Endodermal cell (in vitro differentiated cells): ENCODE results near the gene NELFCD. TPM values are rescaled to one million over a fixed set of nuclear protein-coding genes. Genes with fewer than 3 reads are reported as not detected.

Experiments used
- DNase-seq: peaks from one replicate; pipeline ENCODE4 v3.0.0-alpha.2; 2017
- H3K27ac ChIP-seq: 2 replicates; pipeline ENCODE4 v1.5.1; 2013; ENCODE audit warnings: mild to moderate bottlenecking, low read depth, low read length, moderate library complexity
- H3K27me3 ChIP-seq: 2 replicates; pipeline ENCODE4 v1.6.1; 2013; ENCODE audit warnings: mild to moderate bottlenecking, low read length, moderate library complexity; ENCODE audit not compliant: insufficient read depth, control insufficient read depth, poor library complexity, severe bottlenecking
- H3K36me3 ChIP-seq: 2 replicates; pipeline ENCODE4 v1.7.0; 2013; ENCODE audit warnings: mild to moderate bottlenecking, low read length, moderate library complexity; ENCODE audit not compliant: control insufficient read depth, insufficient read depth
- H3K4me1 ChIP-seq: one replicate; pipeline ENCODE4 v1.7.0; 2013; ENCODE audit warnings: low read length; ENCODE audit not compliant: control insufficient read depth, insufficient read depth
- H3K4me3 ChIP-seq: 2 replicates; pipeline ENCODE4 v1.5.1; 2013; ENCODE audit warnings: mild to moderate bottlenecking, low read length, moderate library complexity
- H3K9ac ChIP-seq: 2 replicates; pipeline ENCODE4 v1.6.1; 2013; ENCODE audit warnings: mild to moderate bottlenecking, low read length, moderate library complexity; ENCODE audit not compliant: poor library complexity, severe bottlenecking; ENCODE audit errors: extremely low read depth
- H3K9me3 ChIP-seq: 2 replicates; pipeline ENCODE4 v1.6.1; 2013; ENCODE audit warnings: mild to moderate bottlenecking, low read length, moderate library complexity; ENCODE audit not compliant: control insufficient read depth
- H3K27ac Mint-ChIP-seq: 2 replicates; pipeline ENCODE4 v1.8.0; 2020; ENCODE audit warnings: mixed read lengths
- H3K27me3 Mint-ChIP-seq: 2 replicates; pipeline ENCODE4 v1.8.0; 2021; ENCODE audit warnings: mild to moderate bottlenecking, mixed read lengths; ENCODE audit not compliant: insufficient read depth
- H3K36me3 Mint-ChIP-seq: 2 replicates; pipeline ENCODE4 v1.8.0; 2020; ENCODE audit warnings: low read depth, mixed read lengths
- H3K4me1 Mint-ChIP-seq: 2 replicates; pipeline ENCODE4 v1.8.0; 2020; ENCODE audit warnings: mixed read lengths
- H3K4me3 Mint-ChIP-seq: 2 replicates; pipeline ENCODE4 v1.8.0; 2020; ENCODE audit warnings: mild to moderate bottlenecking, moderate library complexity, mixed read lengths
- H3K9me3 Mint-ChIP-seq: 2 replicates; pipeline ENCODE4 v1.8.0; 2020; ENCODE audit warnings: mild to moderate bottlenecking, mixed read lengths
- WGBS, 2 experiments: methylation state at CpG; one replicate each; pipeline versions ENCODE4 v1.1.5 to v1.1.7; 2013; ENCODE audit warnings: missing lambda C conversion rate in 2 of 2, mixed read lengths in 1 of 2; ENCODE audit not compliant: insufficient coverage in 1 of 2, insufficient read length in 1 of 2; 5-methylcytosine and 5-hydroxymethylcytosine counted together
- total RNA-seq, 2 donors: library from RNA; stranded (reverse); fragmentation: NEBNext Ultra II Directional in 1 of 2; extraction: Animal tissue kit (Norgen Biotek cat#: 25700) in 1 of 2; gene quantifications; 2 replicates in 1 of 2; 3 replicates in 1 of 2; pipeline ENCODE4 v1.2.1, GENCODE V29; 2021
- TF ChIP-seq, protein P1 (sequence below): fragments of 200-600 bp; sonication (generic); conservative IDR thresholded peaks from 2 replicates; pipeline ENCODE4 v1.5.0; 2021; ENCODE audit warnings: antibody characterized with exemption, mild to moderate bottlenecking

The NELFCD gene
- total RNA-seq, 2 donors from 2014 or later, result 66.6 to 72.5 TPM

DNA sequence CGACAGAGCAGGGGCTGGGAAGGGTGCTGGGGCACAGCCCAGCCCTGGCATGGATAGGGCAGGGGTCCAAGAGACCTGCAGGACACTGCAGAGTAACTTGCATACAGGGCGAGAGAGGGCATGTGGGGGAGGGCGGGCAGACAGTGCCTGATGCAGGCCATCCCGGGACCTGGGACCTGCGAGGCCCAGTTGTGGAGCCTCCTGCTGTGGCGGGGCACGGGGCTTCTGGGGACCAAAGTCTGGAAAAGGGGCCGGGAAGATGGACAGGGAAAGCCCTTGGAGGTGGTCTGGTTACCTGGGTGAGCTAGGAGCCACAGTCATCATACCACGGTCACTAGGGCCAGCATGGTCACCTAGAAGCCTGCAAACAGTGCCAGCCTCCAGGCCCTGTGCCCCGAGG, 37.8 kb downstream of the NELFCD start:
- H3K36me3 ChIP-seq, result peaks cover 12% of the 10 kb centered on the region
- H3K4me1 Mint-ChIP-seq, result peaks cover 4% of the 10 kb centered on the region
- no peak for DNase-seq
- peaks cover 17% of the 10 kb centered on the region for H3K36me3 Mint-ChIP-seq
- H3K27ac ChIP-seq, result no peak overlapping the region
- H3K4me1 ChIP-seq, result no peaks in the 10 kb centered on the region
- H3K9ac ChIP-seq, result no peak overlapping the region
- H3K27me3 Mint-ChIP-seq, result peaks cover 20% of the 10 kb centered on the region
- H3K4me3 Mint-ChIP-seq, result no peak overlapping the region
- H3K27ac Mint-ChIP-seq, result no peak overlapping the region
- H3K9me3 ChIP-seq, result no peaks in the 10 kb centered on the region
- H3K4me3 ChIP-seq, result no peak overlapping the region
- no peaks in the 10 kb centered on the region for H3K9me3 Mint-ChIP-seq
- TF ChIP-seq, protein P1, sequence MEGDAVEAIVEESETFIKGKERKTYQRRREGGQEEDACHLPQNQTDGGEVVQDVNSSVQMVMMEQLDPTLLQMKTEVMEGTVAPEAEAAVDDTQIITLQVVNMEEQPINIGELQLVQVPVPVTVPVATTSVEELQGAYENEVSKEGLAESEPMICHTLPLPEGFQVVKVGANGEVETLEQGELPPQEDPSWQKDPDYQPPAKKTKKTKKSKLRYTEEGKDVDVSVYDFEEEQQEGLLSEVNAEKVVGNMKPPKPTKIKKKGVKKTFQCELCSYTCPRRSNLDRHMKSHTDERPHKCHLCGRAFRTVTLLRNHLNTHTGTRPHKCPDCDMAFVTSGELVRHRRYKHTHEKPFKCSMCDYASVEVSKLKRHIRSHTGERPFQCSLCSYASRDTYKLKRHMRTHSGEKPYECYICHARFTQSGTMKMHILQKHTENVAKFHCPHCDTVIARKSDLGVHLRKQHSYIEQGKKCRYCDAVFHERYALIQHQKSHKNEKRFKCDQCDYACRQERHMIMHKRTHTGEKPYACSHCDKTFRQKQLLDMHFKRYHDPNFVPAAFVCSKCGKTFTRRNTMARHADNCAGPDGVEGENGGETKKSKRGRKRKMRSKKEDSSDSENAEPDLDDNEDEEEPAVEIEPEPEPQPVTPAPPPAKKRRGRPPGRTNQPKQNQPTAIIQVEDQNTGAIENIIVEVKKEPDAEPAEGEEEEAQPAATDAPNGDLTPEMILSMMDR, result no peak
- no peaks in the 10 kb centered on the region for H3K27me3 ChIP-seq
- WGBS, 2 experiments, result 88 to 94% methylated on average over 3 to 10 of the region's 10 CpGs

DNA sequence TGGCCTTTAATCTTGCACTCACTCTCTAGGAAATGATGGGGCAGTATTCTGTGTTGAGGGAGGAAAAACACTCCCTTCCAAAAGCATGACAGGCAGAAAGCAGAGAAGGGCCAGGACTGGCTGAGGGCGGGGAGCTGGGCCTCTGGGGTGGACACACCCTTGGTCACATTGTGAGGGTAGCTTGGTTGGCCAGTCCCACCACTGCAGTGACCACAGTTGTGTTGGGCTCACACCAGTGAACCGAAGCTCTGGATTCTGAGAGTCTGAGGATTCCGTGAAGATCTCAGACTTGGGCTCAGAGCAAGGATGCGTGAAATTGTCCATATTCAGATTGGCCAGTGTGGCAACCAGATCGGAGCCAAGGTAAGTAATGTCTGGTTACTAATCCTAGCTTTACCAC, 38.2 kb downstream of the NELFCD start, which contains the start of gene TUBB1:
Gene TUBB1, plus strand, starts transcription at position 213 of the 400 bp plus-strand sequence. Its CDS starts 94 bp downstream, at position 307.
- H3K9me3 Mint-ChIP-seq, result no peaks in the 10 kb centered on the region
- 96 to 97% methylated on average over 5 of the region's 5 CpGs for WGBS, 2 experiments
- H3K4me1 ChIP-seq, result no peaks in the 10 kb centered on the region
- H3K27ac ChIP-seq, result no peak within 1 kb of the TSS
- H3K27me3 Mint-ChIP-seq, result peaks cover 19% of the 10 kb centered on the region
- H3K27ac Mint-ChIP-seq, result no peak within 1 kb of the TSS
- no peak within 1 kb of the TSS for H3K9ac ChIP-seq
- peaks cover 4% of the 10 kb centered on the region for H3K4me1 Mint-ChIP-seq
- TF ChIP-seq, protein P1, result no peak
- H3K36me3 Mint-ChIP-seq, result peaks cover 21% of the 10 kb centered on the region
- no peak within 1 kb of the TSS for H3K4me3 Mint-ChIP-seq
- H3K4me3 ChIP-seq, result no peak within 1 kb of the TSS
- peaks cover 16% of the 10 kb centered on the region for H3K36me3 ChIP-seq
- H3K9me3 ChIP-seq, result no peaks in the 10 kb centered on the region
- DNase-seq, result no peak
- H3K27me3 ChIP-seq, result no peaks in the 10 kb centered on the region

DNA sequence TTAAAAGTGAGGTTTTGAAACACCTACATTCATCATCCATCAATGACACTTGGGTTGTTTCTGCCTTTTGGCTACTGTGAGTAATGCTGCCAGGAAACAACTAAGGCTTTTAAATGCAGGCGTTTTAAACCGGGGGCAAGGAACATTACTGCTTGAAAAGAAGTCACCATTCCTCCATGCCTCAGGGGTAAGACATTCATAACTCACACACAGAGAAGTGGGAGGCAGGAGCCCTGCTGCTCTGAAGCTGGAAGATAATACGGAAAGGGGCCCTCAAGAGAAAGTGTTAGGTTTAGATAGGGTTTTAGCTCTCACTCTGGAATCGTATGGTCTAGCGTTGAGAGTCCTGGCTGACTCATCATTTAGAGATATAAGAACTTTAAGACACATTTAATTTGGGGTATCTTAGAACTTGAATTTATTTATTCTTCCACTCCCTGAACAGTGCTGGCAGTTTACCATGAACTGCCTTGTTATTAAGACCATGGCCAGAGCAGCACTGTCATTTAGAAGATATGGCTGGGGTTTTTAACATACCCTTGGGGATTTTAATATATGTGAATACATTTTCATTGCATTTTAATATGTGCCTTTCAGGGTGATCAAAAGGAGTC, 40.0 kb downstream of the NELFCD start:
- Histone ChIP-seq H3K4me1 (no peaks in the 10 kb centered on the region), H3K9me3 (no peaks in the 10 kb centered on the region), H3K4me3 (no peak overlapping the region), H3K27ac (peak overlapping the region; percentile 87), H3K36me3 (peaks cover 33% of the 10 kb centered on the region), H3K9ac (no peak overlapping the region), H3K27me3 (no peaks in the 10 kb centered on the region)
- Mint-ChIP-seq H3K4me1 (peaks cover 4% of the 10 kb centered on the region), H3K27me3 (peaks cover 28% of the 10 kb centered on the region), H3K9me3 (no peaks in the 10 kb centered on the region), H3K36me3 (peaks cover 36% of the 10 kb centered on the region), H3K4me3 (no peak overlapping the region), H3K27ac (no peak overlapping the region)
- TF ChIP-seq, protein P1, result no peak
- no peak for DNase-seq
- 50 to 51% methylated on average over 2 to 5 of the region's 5 CpGs for WGBS, 2 experiments
